Measurements from ENCODE around the gene ATP5MC2. TPM values are rescaled to one million over a fixed set of nuclear protein-coding genes. Genes with fewer than 3 reads are reported as not detected.
A peak's percentile ranks its signal among the peaks of the same experiment; 100 is the strongest.

The ATP5MC2 gene
- total and polyA plus RNA-seq, 8 donors: 247 to 653 (median 602) TPM

- H3K36me3 ChIP-seq: no peaks in the 10 kb centered on the region
- no peak for TF ChIP-seq CTCF (IDR thresholded peaks at IDR 0.05)
- peaks cover 25 to 62% of the 10 kb centered on the region in 2 donors for H3K4me1 ChIP-seq
- intact Hi-C loops (cut with DNase I): no loop called here
- peak overlapping the region; percentile 47 to 80 for H3K4me3 ChIP-seq
- DNase-seq (peak in 1 of 4 donors; percentile 62), ATAC-seq (peak; percentile 2)
- H3K27ac ChIP-seq: peak overlapping the region; percentile 91 to 95
- H3K27me3 ChIP-seq: no peaks in the 10 kb centered on the region
- no peaks in the 10 kb centered on the region for H3K9me3 ChIP-seq
Observed at GRCh38 chr12:53624458-53624857, 51.4 kb downstream of the ATP5MC2 start.

GRCh38 chr12:53623548-53624385, 52.1 kb downstream of the ATP5MC2 start:
- DNase-seq (peak in 2 of 4 donors; percentile 40 to 67), ATAC-seq (peak; percentile 20)
- H3K9me3 ChIP-seq: no peaks in the 10 kb centered on the region
- peaks cover 31 to 69% of the 10 kb centered on the region in 2 donors for H3K4me1 ChIP-seq
- H3K36me3 ChIP-seq: no peaks in the 10 kb centered on the region
- peak overlapping the region; percentile 47 to 80 for H3K4me3 ChIP-seq
- TF ChIP-seq CTCF (IDR thresholded peaks at IDR 0.05): no peak
- intact Hi-C loops (cut with DNase I): no loop called here
- peak overlapping the region; percentile 91 to 95 for H3K27ac ChIP-seq
- H3K27me3 ChIP-seq: no peaks in the 10 kb centered on the region

GRCh38 chr12:53622724-53623123, 53.2 kb downstream of the ATP5MC2 start:
- no peaks in the 10 kb centered on the region for H3K36me3 ChIP-seq
- H3K9me3 ChIP-seq: no peaks in the 10 kb centered on the region
- no peak overlapping the region for H3K4me3 ChIP-seq
- intact Hi-C loops (cut with DNase I): no loop called here
- H3K27me3 ChIP-seq: no peaks in the 10 kb centered on the region
- H3K4me1 ChIP-seq: peaks cover 40 to 80% of the 10 kb centered on the region in 2 donors
- no peak for TF ChIP-seq CTCF (IDR thresholded peaks at IDR 0.05)
- ATAC-seq (no peak), DNase-seq (no peak)
- H3K27ac ChIP-seq: peak overlapping the region; percentile 91 to 95

- DNase-seq (no peak), ATAC-seq (no peak)
- Histone ChIP-seq H3K9me3 (no peaks in the 10 kb centered on the region), H3K36me3 (peaks cover 0 to 19% of the 10 kb centered on the region in 2 donors), H3K4me3 (peak overlapping the region; percentile 7 to 26), H3K27me3 (no peaks in the 10 kb centered on the region), H3K27ac (peak overlapping the region; percentile 71 to 81), H3K4me1 (peaks cover 29 to 76% of the 10 kb centered on the region in 2 donors)
- TF ChIP-seq CTCF (IDR thresholded peaks at IDR 0.05): no peak
- intact Hi-C loops (cut with DNase I): no loop called here
Observed at GRCh38 chr12:53618275-53618674, 57.6 kb downstream of the ATP5MC2 start.

GRCh38 chr12:53617700-53618099, 58.2 kb downstream of the ATP5MC2 start:
- ATAC-seq (no peak), DNase-seq (no peak)
- H3K27ac ChIP-seq: peak overlapping the region; percentile 71 to 81
- TF ChIP-seq CTCF (IDR thresholded peaks at IDR 0.05): no peak
- intact Hi-C loops (cut with DNase I): no loop called here
- H3K4me1 ChIP-seq: peaks cover 23 to 72% of the 10 kb centered on the region in 2 donors
- peaks cover 0 to 19% of the 10 kb centered on the region in 2 donors for H3K36me3 ChIP-seq
- H3K4me3 ChIP-seq: peak overlapping the region; percentile 7 to 26
- H3K27me3 ChIP-seq: no peaks in the 10 kb centered on the region
- H3K9me3 ChIP-seq: no peaks in the 10 kb centered on the region

All from left lung (tissue), 10 donors.